H1 (cell line): ENCODE measurements around the gene ZFAND2B. TPM values are rescaled to one million over a fixed set of nuclear protein-coding genes. Genes with fewer than 3 reads are reported as not detected.
A peak's percentile ranks its signal among the peaks of the same experiment; 100 is the strongest.

Experiments
- CBX8 ChIP-seq: fragments of 300-800, 300-1000 bp; sonication (generic); IDR thresholded peaks from 2 replicates; pipeline ENCODE4 v1.7.1; 2016; ENCODE audit warnings: low read depth, low read length, borderline replicate concordance
- CTCF ChIP-seq, 3 experiments: IDR thresholded peaks; 1 replicate in 2 of 3; 2 replicates in 1 of 3; pipeline versions ENCODE4 v1.5.1 to v1.6.1; 2011; ENCODE audit warnings: low read length in 3 of 3, mild to moderate bottlenecking in 3 of 3, inconsistent platforms in 2 of 3, low read depth in 1 of 3, moderate library complexity in 1 of 3; ENCODE audit not compliant: insufficient read depth in 1 of 3; ENCODE audit errors: control extremely low read depth in 1 of 3
- E2F6 ChIP-seq: IDR thresholded peaks from 2 replicates; pipeline ENCODE4 v1.6.1; 2012; ENCODE audit warnings: inconsistent platforms
- JUND ChIP-seq: IDR thresholded peaks from 2 replicates; pipeline ENCODE4 v1.6.1; 2011; ENCODE audit warnings: mild to moderate bottlenecking, improper control_type of control experiment, low read length
- NRF1 ChIP-seq: IDR thresholded peaks from 2 replicates; pipeline ENCODE4 v1.6.1; 2011; ENCODE audit warnings: mild to moderate bottlenecking, low read depth, low read length, improper control_type of control experiment
- PHF8 ChIP-seq: fragments of 200-600 bp; sonication (generic); conservative IDR thresholded peaks from 2 replicates; pipeline ENCODE4 v1.7.1; 2012; ENCODE audit warnings: low read depth, mild to moderate bottlenecking, inconsistent platforms, low read length, moderate library complexity
- POLR2A ChIP-seq, 2 experiments: IDR thresholded peaks; 1 replicate in 1 of 2; 2 replicates in 1 of 2; pipeline ENCODE4 v1.6.1; 2011; ENCODE audit warnings: low read depth in 2 of 2, low read length in 2 of 2, mild to moderate bottlenecking in 2 of 2; ENCODE audit errors: control extremely low read depth in 1 of 2
- RAD21 ChIP-seq, 2 experiments: IDR thresholded peaks in 1 of 2; conservative IDR thresholded peaks in 1 of 2; 2 replicates each; pipeline ENCODE4 v1.6.1; 2011; ENCODE audit warnings: low read depth in 2 of 2, low read length in 2 of 2, improper control_type of control experiment in 1 of 2, inconsistent platforms in 1 of 2, mild to moderate bottlenecking in 1 of 2, moderate library complexity in 1 of 2
- RBBP5 ChIP-seq: IDR thresholded peaks from 2 replicates; pipeline ENCODE4 v1.7.1; 2012; ENCODE audit warnings: low read depth, mild to moderate bottlenecking, inconsistent platforms, low read length, moderate library complexity, borderline replicate concordance
- SIN3A ChIP-seq, 2 experiments: IDR thresholded peaks in 1 of 2; conservative IDR thresholded peaks in 1 of 2; 2 replicates each; pipeline ENCODE4 v1.6.1; 2011 to 2012; ENCODE audit warnings: low read length in 2 of 2, improper control_type of control experiment in 1 of 2, low read depth in 1 of 2, mild to moderate bottlenecking in 1 of 2
- TAF7 ChIP-seq: optimal IDR thresholded peaks from 2 replicates; pipeline ENCODE3; 2011; ENCODE audit warnings: low read depth, mild to moderate bottlenecking, inconsistent platforms, low read length, moderate library complexity, borderline replicate concordance
- polyA plus RNA-seq, 7 experiments: library from polyadenylated mRNA; depleted of rRNA in 3 of 7; stranded (reverse) in 5 of 7; unstranded in 2 of 7; fragments of >200 nt in 5 of 7; fragments of 200-250 nt in 2 of 7; gene quantifications; 1 replicate in 5 of 7; 2 replicates in 1 of 7; 4 replicates in 1 of 7; pipeline versions ENCODE4 v1.2.1 to v1.2.3, GENCODE V29; 2011 to 2013; ENCODE audit warnings: missing spikeins in 2 of 7, mixed read lengths in 2 of 7
- total RNA-seq: library from RNA; stranded (reverse); fragmentation: NEBNext Ultra II Directional; extraction: Animal tissue kit (Norgen Biotek cat#: 25700); gene quantifications from 2 replicates; pipeline ENCODE4 v1.2.1, GENCODE V29; 2021

ZFAND2B gene
- total and polyA plus RNA-seq, 2 of the 8 experiments (the other 6 are each of a cell fraction or from before 2014, with no cell fraction given) = 16.0 to 17.9 TPM

GRCh38 chr2:219160186-219161017 is 46.2 kb upstream of the ZFAND2B start, which contains the start of gene NHEJ1 (continued):
- TF ChIP-seq PHF8 = peak; percentile 93
- peak; percentile 86 to 90 (median 89) for TF ChIP-seq CTCF (IDR thresholded peaks at IDR 0.05; ENCODE audit: control extremely low read depth in 1 of 3, insufficient read depth in 1 of 3, low read depth in 1 of 3, low read length in 3 of 3)
- peak; percentile 78 to 82 for TF ChIP-seq RAD21 (IDR thresholded peaks at IDR 0.05 in 1 of 2, conservative IDR thresholded peaks at IDR 0.05 in 1 of 2; ENCODE audit: low read depth in 2 of 2, low read length in 2 of 2)
- TF ChIP-seq CBX8 = no peak
- TF ChIP-seq TAF7 = no peak
- 0 out of 2 replicates have a peak, but pooled peaks have one; percentile 45 for TF ChIP-seq JUND
- no peak; the same call in 1 of the 2 replicates for TF ChIP-seq RBBP5
- TF ChIP-seq E2F6 = no peak
- TF ChIP-seq POLR2A (IDR thresholded peaks at IDR 0.05; ENCODE audit: control extremely low read depth in 1 of 2, low read depth in 2 of 2, low read length in 2 of 2) = peak in 1 of 2 experiments; percentile 75; a peak in 2 of 3 replicates
- TF ChIP-seq SIN3A (conservative IDR thresholded peaks at IDR 0.05 in 1 of 2, IDR thresholded peaks at IDR 0.05 in 1 of 2; ENCODE audit: low read depth in 1 of 2, low read length in 2 of 2) = peak in 1 of 2 experiments; percentile 53; a peak in 1 of 4 replicates
- peak; percentile 40 for TF ChIP-seq NRF1
- TF ChIP-seq, all 59 proteins: peak for 14
